Stomach (tissue), 4 donors: ENCODE data around the gene CCDC192.

Experiments used
- POLR2A ChIP-seq, 4 donors: fragments of 450-650 bp; IDR thresholded peaks; one replicate each; pipeline ENCODE4 v1.6.1; 2016; ENCODE audit warnings: antibody characterized with exemption in 4 of 4, control low read depth in 2 of 4, mild to moderate bottlenecking in 1 of 4, moderate library complexity in 1 of 4
- TF ChIP-seq, protein P1 (sequence below), 7 experiments: fragments of 450-650 bp in 4 of 7; fragments of 200-600 bp in 3 of 7; sonication (generic) in 3 of 7; IDR thresholded peaks; one replicate each; pipeline ENCODE4 v1.5.1; 2016 to 2019; ENCODE audit warnings: antibody characterized with exemption in 7 of 7, control low read depth in 2 of 7, mild to moderate bottlenecking in 1 of 7

DNA sequence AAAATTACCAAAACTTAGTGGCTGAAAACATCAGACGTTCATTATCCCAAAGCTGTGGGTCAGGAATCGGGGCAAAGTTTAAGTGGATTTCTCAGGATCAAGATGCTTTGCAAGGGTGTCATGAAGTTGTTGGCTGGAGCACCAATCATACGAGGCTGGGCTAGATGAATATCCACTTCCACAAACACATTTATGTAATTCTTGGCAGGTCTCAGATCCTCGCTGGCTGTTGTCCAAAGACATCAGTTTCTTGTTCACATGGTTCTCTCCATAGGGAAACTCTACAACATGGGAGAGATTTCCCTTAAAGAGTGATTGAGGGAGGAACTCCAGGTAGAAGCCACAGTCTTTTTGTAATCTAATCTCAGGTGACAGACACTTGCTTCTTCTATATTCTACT is 20.2 kb upstream of the CCDC192 start:
- TF ChIP-seq, protein P1, sequence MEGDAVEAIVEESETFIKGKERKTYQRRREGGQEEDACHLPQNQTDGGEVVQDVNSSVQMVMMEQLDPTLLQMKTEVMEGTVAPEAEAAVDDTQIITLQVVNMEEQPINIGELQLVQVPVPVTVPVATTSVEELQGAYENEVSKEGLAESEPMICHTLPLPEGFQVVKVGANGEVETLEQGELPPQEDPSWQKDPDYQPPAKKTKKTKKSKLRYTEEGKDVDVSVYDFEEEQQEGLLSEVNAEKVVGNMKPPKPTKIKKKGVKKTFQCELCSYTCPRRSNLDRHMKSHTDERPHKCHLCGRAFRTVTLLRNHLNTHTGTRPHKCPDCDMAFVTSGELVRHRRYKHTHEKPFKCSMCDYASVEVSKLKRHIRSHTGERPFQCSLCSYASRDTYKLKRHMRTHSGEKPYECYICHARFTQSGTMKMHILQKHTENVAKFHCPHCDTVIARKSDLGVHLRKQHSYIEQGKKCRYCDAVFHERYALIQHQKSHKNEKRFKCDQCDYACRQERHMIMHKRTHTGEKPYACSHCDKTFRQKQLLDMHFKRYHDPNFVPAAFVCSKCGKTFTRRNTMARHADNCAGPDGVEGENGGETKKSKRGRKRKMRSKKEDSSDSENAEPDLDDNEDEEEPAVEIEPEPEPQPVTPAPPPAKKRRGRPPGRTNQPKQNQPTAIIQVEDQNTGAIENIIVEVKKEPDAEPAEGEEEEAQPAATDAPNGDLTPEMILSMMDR (IDR thresholded peaks at IDR 0.05), result no peak
- TF ChIP-seq POLR2A (IDR thresholded peaks at IDR 0.05), result no peak
